Activated CD4-positive, alpha-beta T cell treated with anti-CD3 and anti-CD28 coated beads for 36 hours (primary cell): Measurements from ENCODE around the gene VDAC2. TPM values are rescaled to one million over a fixed set of nuclear protein-coding genes. Genes with fewer than 3 reads are reported as not detected.
A peak's percentile ranks its signal among the peaks of the same experiment; 100 is the strongest.
"Not testable (repeated sequence)": the region's sequence is repeated elsewhere in the genome, so short reads cannot be mapped to it uniquely, and the experiment has no call there.

ENCODE experiments used
- ATAC-seq: fragments of 200-7000 bp; cut with Tn5 transposase; one replicate; pipeline ENCODE4 v1.10.0; 2021; ENCODE audit warnings: mild to moderate bottlenecking, moderate library complexity
- CTCF ChIA-PET: fragments of 350-600 bp; sonication (Branson Sonifier 250); formaldehyde crosslinking; loops from one replicate; lab custom pipeline; 2021; ENCODE audit warnings: antibody characterized with exemption; lab: Charles Lee
- POLR2A ChIA-PET: fragments of 350-600 bp; sonication (Branson Sonifier 250); formaldehyde crosslinking; loops from one replicate; lab custom pipeline; 2021; ENCODE audit warnings: antibody characterized with exemption, inconsistent platforms; lab: Charles Lee
- DNase-seq: peaks from one replicate; pipeline ENCODE4 v3.0.0-alpha.2; 2020
- H3K27ac Mint-ChIP-seq: one replicate; pipeline ENCODE4 v1.8.0; 2021; ENCODE audit warnings: mixed read lengths
- H3K27me3 Mint-ChIP-seq: one replicate; pipeline ENCODE4 v1.8.0; 2021; ENCODE audit warnings: mixed read lengths
- H3K36me3 Mint-ChIP-seq: one replicate; pipeline ENCODE4 v1.8.0; 2021; ENCODE audit warnings: low read depth, mixed read lengths
- H3K4me1 Mint-ChIP-seq: one replicate; pipeline ENCODE4 v1.8.0; 2021; ENCODE audit warnings: mixed read lengths
- H3K4me3 Mint-ChIP-seq: one replicate; pipeline ENCODE4 v1.8.0; 2021; ENCODE audit warnings: mild to moderate bottlenecking, moderate library complexity, mixed read lengths
- H3K9me3 Mint-ChIP-seq: one replicate; pipeline ENCODE4 v1.8.0; 2021; ENCODE audit warnings: low read depth, mixed read lengths
- intact Hi-C, 2 experiments: fragments of 100-400 bp; cut with DNase I in 1 of 2; cut with micrococcal nuclease in 1 of 2; formaldehyde crosslinking; loops; one replicate each; pipeline versions ENCODE4 v1.14.2 to v1.15.1; 2022 to 2024; cut with DNase I, micrococcal nuclease
- total RNA-seq, 2 experiments: library from RNA; stranded (reverse); gene quantifications; one replicate each; pipeline ENCODE4 v1.2.3, GENCODE V29; 2021

The VDAC2 gene
- total RNA-seq, 2 experiments from 2014 or later, result 122 to 233 TPM

DNA sequence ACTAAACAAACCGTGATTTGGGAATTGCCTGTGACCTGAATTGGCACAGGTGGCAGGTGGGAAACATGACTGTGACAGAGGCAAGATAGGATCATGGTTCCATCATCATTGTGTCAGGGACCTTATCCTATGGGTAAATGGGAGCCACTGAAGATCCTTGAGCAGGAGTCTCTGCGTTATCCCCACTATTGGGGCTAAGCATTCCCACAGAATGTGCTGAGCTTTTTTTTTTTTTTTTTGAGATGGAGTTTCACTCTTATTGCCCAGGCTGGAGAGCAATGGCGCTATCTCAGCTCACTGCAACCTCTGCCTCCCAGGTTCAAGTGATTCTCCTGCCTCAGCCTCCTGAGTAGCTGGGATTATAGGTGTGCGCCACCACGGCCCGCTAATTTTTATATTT lies 10.6 kb upstream of the VDAC2 start:
- H3K4me3 Mint-ChIP-seq, H3K27me3 Mint-ChIP-seq, H3K9me3 Mint-ChIP-seq, H3K36me3 Mint-ChIP-seq, H3K27ac Mint-ChIP-seq, H3K4me1 Mint-ChIP-seq, POLR2A ChIA-PET, DNase-seq, ATAC-seq, intact Hi-C loops: not testable (repeated sequence)
- CTCF ChIA-PET, result interaction anchor here (0.9 to 1.6 kb wide), 3 partner anchors 10 to 71 kb away, joined by 3 to 4 read pairs (median 3); no protein-coding TSS in a partner anchor

DNA sequence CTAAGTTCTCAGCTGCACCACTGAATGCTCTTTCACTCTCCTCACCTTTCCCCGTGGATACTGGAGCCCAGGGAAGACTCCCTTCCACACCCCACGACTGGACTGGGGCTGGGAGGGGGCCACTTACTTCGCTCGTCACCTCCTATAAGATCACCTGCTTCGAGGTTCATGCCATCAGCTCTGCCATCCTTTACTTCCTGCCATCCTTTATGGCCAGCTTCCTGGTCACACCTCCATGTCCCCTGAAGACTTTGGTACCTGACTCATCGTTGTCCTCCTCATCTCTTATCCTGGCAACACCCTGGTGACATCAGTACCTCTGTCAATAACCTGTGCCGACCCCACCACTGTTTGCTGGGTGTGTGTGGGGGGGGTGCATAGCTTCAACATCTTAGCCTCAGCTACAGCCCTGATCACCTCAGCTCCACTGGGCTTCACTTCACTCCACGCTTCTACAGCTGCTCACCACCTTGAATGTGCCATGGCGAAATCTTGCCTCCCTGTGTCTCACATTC lies 8.7 kb upstream of the VDAC2 start:
- CTCF ChIA-PET, result interaction anchor here (1.6 kb wide), 1 partner anchor 23 kb away, joined by 4 read pairs; no protein-coding TSS in a partner anchor
- intact Hi-C loops, result no loop called here
- Mint-ChIP-seq H3K4me1 (no peaks in the 10 kb centered on the region), H3K27ac (no peak overlapping the region), H3K27me3 (no peaks in the 10 kb centered on the region), H3K4me3 (no peak overlapping the region), H3K9me3 (no peaks in the 10 kb centered on the region), H3K36me3 (peaks cover 3% of the 10 kb centered on the region)
- DNase-seq (no peak), ATAC-seq (no peak)
- POLR2A ChIA-PET, result no interaction called here

DNA sequence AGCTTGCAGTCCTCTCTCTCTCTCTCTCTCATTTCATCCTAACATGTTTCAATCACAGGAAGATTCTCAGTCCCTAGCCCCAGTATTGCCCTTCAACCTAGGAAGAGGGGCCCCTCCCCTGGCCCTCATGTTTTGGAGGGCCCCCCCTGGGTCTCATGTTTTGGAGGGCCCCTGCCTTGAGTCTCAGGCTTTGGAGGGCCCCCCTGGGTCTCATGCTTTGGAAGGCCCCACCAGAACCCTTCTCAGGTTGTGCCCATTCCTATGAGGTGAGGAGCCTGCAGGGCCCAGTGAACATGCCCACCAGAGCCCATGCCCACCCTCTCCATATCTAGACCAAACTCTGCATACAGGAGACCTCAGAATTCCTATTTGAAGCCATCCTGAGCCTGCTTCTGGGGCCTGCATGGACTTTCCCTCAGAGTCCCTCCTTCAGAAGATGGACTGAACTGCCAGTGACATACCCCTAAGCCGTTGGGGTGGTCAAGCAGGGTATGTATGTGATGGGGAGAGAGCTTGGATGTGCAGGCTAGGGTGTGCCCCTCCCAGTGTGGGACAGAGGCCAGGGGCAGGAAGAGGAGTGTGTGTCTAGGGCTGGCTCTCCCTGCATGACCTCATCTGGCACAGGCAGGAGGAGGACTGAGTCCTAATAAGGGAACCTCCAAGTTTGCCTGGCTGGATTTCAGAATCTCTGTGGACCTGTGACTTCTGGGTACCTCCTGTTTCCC lies 8.1 kb upstream of the VDAC2 start:
- ATAC-seq, result no peak
- POLR2A ChIA-PET, result no interaction called here
- Mint-ChIP-seq H3K36me3 (peaks cover 3% of the 10 kb centered on the region), H3K4me3 (no peak overlapping the region), H3K4me1 (no peaks in the 10 kb centered on the region), H3K27ac (no peak overlapping the region), H3K27me3 (no peaks in the 10 kb centered on the region), H3K9me3 (no peaks in the 10 kb centered on the region)
- CTCF ChIA-PET, result interaction anchor here (1.6 kb wide), 2 partner anchors 22 to 28 kb away, joined by 4 to 8 read pairs; no protein-coding TSS in a partner anchor
- DNase-seq, result no peak
- intact Hi-C loops, result no loop called here

DNA sequence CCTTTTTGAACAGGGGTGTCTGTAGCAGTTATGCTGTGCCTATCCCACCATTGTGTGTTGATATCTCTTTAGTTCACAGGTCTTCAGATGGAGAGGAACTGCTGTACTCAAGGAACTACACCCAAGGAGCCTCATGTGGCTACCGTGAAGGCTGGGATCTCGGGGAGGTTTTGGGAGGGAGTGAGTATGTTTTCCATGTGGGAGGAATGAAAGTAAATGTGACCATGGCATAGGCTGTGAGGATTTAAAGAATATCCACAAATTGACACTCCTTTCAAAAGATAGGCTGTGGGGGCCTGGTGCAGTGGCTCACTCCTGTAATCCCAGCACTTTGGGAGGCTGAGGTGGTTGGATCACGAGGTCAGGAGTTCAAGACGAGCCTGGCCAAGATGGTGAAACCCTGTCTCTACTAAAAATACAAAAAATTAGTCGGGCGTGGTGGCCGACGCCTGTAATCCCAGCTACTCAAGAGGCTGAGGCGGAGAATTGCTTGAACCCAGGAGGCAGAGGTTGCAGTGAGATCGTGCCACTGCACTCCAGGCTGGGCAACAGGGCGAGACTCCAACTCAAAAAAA lies 7.5 kb upstream of the VDAC2 start:
- ATAC-seq, POLR2A ChIA-PET, H3K27me3 Mint-ChIP-seq, intact Hi-C loops, H3K9me3 Mint-ChIP-seq, H3K36me3 Mint-ChIP-seq, H3K4me1 Mint-ChIP-seq, H3K27ac Mint-ChIP-seq, DNase-seq, H3K4me3 Mint-ChIP-seq: not testable (repeated sequence)
- CTCF ChIA-PET, result interaction anchor here (1.2 to 1.6 kb wide), 2 partner anchors 9 to 28 kb away, joined by 3 to 8 read pairs; no protein-coding TSS in a partner anchor

DNA sequence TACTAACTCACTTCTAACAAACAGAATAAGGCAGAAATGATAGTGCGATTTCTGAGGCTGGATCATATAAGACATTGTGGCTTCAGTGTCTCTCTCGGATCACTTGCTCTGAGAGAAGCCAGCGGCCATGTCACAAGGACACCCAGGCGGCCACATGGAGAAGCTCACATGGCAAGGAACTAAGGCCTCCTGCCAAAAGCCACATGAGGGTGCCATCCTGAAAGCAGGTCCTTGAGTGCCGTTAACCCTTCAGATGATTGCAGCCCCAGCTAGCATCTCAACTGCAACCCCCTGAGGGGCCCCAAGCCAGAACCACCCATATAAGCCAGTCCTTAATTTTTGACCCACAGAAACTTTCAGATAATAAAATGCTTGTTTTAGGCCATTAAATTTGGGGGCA lies 6.9 kb upstream of the VDAC2 start:
- Mint-ChIP-seq H3K36me3 (peaks cover 3% of the 10 kb centered on the region), H3K4me1 (peaks cover 10% of the 10 kb centered on the region), H3K27ac (no peak overlapping the region), H3K9me3 (no peaks in the 10 kb centered on the region), H3K27me3 (no peaks in the 10 kb centered on the region), H3K4me3 (no peak overlapping the region)
- ChIA-PET POLR2A (no interaction called here), CTCF (interaction anchor here (1.2 to 1.6 kb wide), 3 partner anchors 9 to 27 kb away, joined by 3 to 8 read pairs (median 8); no protein-coding TSS in a partner anchor)
- intact Hi-C loops, result no loop called here
- ATAC-seq (no peak), DNase-seq (no peak)

DNA sequence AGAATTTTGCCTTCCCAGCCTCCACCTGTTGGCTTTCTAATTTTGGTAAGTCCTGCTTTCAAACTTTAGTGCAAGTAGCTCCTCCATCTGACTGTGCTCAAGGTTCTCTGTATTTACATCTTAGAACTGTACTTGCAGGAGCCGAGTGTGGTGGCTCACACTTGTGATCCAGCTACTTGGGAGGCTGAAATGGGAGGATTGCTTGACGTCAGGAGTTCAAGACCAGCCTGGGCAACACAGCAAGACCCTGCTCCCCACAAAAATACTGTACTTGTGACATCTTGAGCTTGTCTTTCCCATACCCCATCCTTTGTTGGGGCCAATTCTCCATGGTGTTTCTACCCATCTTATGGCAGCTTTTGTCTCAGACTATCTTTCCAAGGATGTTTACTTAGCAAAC lies 4.7 kb upstream of the VDAC2 start:
- H3K27ac Mint-ChIP-seq, result no peak overlapping the region
- H3K27me3 Mint-ChIP-seq, result no peaks in the 10 kb centered on the region
- peaks cover 4% of the 10 kb centered on the region for H3K36me3 Mint-ChIP-seq
- CTCF ChIA-PET, result interaction anchor here (0.7 to 8.9 kb wide), 3 partner anchors 18 to 27 kb away, joined by 3 to 129 read pairs (median 18); partner anchors contain the start of gene COMTD1
- no peak overlapping the region for H3K4me3 Mint-ChIP-seq
- POLR2A ChIA-PET, result no interaction called here
- ATAC-seq (no peak), DNase-seq (no peak)
- H3K4me1 Mint-ChIP-seq, result peaks cover 13% of the 10 kb centered on the region
- no peaks in the 10 kb centered on the region for H3K9me3 Mint-ChIP-seq
- intact Hi-C loops, result no loop called here

DNA sequence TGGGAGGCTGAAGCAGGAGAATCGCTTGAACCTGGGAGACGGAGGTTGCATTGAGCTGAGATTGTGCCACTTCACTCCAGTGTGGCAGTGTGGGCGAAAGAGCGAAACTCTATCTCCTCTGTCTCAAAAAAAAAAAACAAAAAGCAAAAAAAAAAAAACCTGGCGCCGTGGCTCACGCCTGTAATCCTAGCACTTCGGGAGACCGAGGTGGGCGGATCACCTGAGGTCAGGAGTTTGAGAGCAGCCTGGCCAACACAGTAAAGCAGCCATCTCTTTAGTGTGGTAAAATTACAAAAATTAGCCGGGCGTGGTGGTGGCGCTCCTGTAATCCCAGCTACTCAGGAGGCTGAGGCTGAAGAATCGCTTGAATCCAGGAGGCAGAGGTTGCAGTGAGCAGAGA lies 4.0 kb upstream of the VDAC2 start:
- Mint-ChIP-seq H3K4me1 (peaks cover 16% of the 10 kb centered on the region), H3K36me3 (peaks cover 11% of the 10 kb centered on the region)
- POLR2A ChIA-PET, H3K27me3 Mint-ChIP-seq, H3K9me3 Mint-ChIP-seq, ATAC-seq, intact Hi-C loops, H3K4me3 Mint-ChIP-seq, DNase-seq, H3K27ac Mint-ChIP-seq: not testable (repeated sequence)
- CTCF ChIA-PET, result interaction anchor here (0.7 to 8.9 kb wide), 4 partner anchors 12 to 28 kb away, joined by 3 to 129 read pairs (median 11); partner anchors contain the start of gene COMTD1

DNA sequence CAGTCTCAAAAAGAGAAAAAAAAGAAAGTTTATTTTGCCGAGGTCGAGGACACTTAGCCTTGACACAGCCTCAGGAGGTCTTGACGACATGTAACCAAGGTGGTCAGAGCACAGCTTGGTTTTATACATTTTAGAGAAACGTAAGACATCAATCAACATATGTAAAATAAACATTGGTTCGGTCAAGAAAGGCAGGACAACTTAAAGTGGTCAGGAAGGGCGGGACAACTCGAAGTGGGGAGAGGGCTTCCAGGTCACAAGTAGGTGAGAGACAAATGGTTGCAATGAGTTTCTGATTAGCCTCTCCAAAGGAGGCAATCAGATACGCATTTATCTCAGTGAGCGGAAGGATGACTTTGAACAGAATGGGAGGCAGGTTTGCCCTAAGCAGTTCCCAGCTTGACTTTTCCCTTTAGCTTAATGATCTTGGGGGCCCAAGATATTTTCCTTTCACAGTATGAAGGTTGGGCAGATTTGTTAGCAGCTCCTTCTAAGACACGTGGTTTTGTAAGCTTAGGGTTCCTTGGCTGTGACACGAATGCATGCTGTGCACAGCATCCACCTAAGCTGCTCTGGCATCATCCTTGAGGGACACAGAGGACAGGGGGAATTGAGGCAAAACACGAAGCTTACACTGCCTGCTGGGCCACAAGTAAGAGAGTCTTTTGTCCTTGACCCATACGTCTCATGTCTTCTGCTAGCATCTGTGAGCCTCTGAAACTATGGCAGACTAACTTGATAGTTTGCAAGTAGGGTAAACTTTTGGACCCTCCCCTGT lies 3.3 kb upstream of the VDAC2 start:
- peaks cover 17% of the 10 kb centered on the region for H3K36me3 Mint-ChIP-seq
- no peaks in the 10 kb centered on the region for H3K27me3 Mint-ChIP-seq
- H3K4me3 Mint-ChIP-seq, result no peak overlapping the region
- ChIA-PET CTCF (interaction anchor here (0.6 to 8.9 kb wide), 5 partner anchors 13 to 184 kb away, joined by 3 to 129 read pairs (median 7); partner anchors contain the start of gene COMTD1), POLR2A (no interaction called here)
- DNase-seq, result no peak
- no peak overlapping the region for H3K27ac Mint-ChIP-seq
- no peak for ATAC-seq
- peaks cover 22% of the 10 kb centered on the region for H3K4me1 Mint-ChIP-seq
- no peaks in the 10 kb centered on the region for H3K9me3 Mint-ChIP-seq
- intact Hi-C loops, result no loop called here

DNA sequence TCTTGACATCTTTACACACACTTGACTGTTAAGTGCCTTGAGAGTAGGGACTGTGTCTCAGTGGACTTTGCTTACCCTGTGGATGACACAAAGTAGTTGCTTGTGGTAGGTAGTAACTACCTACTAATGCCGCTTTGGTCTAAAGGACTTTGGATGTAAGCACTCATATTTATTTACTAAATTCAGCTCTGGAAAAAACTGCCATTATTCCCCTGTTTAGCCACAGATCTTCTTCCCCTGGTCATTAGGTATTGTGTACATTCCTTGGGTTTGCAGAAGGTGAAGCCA lies 2.8 kb upstream of the VDAC2 start:
- POLR2A ChIA-PET, result no interaction called here
- Mint-ChIP-seq H3K4me3 (no peak overlapping the region), H3K27ac (peak overlapping the region; percentile 2), H3K9me3 (no peaks in the 10 kb centered on the region), H3K4me1 (peaks cover 28% of the 10 kb centered on the region), H3K36me3 (peaks cover 23% of the 10 kb centered on the region), H3K27me3 (no peaks in the 10 kb centered on the region)
- intact Hi-C loops, result no loop called here
- ATAC-seq (no peak), DNase-seq (no peak)
- CTCF ChIA-PET, result interaction anchor here (0.6 to 8.9 kb wide), 3 partner anchors 14 to 184 kb away, joined by 3 to 129 read pairs (median 7); partner anchors contain the start of gene COMTD1

DNA sequence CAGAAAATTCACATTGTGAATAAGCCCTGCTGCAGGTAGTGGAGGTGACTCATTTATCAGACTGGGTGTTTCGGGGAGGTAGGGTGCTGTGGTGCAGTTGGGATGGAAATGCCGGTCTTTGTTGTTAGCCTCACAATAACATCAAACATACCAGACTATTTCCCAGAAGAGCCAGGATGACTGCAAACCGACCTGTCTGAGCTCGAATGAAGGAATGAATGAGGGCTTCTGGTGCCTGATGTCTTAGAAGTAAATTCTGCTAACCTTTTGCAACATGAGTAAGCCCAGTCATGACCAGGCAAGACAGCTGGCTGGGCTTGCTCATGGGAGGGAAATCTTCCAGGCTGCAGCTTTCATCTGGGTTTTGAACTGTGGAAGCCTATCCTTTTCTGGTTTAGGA lies 2.4 kb upstream of the VDAC2 start:
- intact Hi-C loops, result no loop called here
- ChIA-PET POLR2A (no interaction called here), CTCF (interaction anchor here (1.0 to 8.9 kb wide), 2 partner anchors 14 to 25 kb away, joined by 3 to 129 read pairs; partner anchors contain the start of gene COMTD1)
- H3K4me1 Mint-ChIP-seq, result peaks cover 31% of the 10 kb centered on the region
- H3K27ac Mint-ChIP-seq, result peak overlapping the region; percentile 82
- H3K9me3 Mint-ChIP-seq, result no peaks in the 10 kb centered on the region
- no peaks in the 10 kb centered on the region for H3K27me3 Mint-ChIP-seq
- peak; percentile 40 for DNase-seq
- peak overlapping the region; percentile 17 for H3K4me3 Mint-ChIP-seq
- ATAC-seq, result peak; percentile 5
- H3K36me3 Mint-ChIP-seq, result peaks cover 26% of the 10 kb centered on the region
